Uterus (tissue), 4 donors: Measurements from ENCODE around the gene CXCL8. TPM values are rescaled to one million over a fixed set of nuclear protein-coding genes. Genes with fewer than 3 reads are reported as not detected.
A peak's percentile ranks its signal among the peaks of the same experiment; 100 is the strongest.
"Not testable (repeated sequence)": the region's sequence is repeated elsewhere in the genome, so short reads cannot be mapped to it uniquely, and the experiment has no call there.

Source experiments
- DNase-seq, 2 donors: peaks; one replicate each; pipeline ENCODE4 v3.0.0-alpha.2; 2019 to 2020
- H3K27ac ChIP-seq, 2 donors: fragments of 200-600 bp; sonication (generic); 1 replicate in 1 of 2; 2 replicates in 1 of 2; pipeline ENCODE4 v1.5.1; 2016 to 2018
- H3K27me3 ChIP-seq, 2 donors: fragments of 200-600 bp; sonication (generic); one replicate each; pipeline ENCODE4 v1.5.1; 2018 to 2019; ENCODE audit warnings: control low read depth in 1 of 2
- H3K36me3 ChIP-seq, 2 donors: fragments of 200-600 bp; sonication (generic); one replicate each; pipeline ENCODE4 v1.5.1; 2019; ENCODE audit warnings: control low read depth in 1 of 2
- H3K4me1 ChIP-seq, 2 donors: fragments of 200-600 bp; sonication (generic); one replicate each; pipeline ENCODE4 v1.5.1; 2018 to 2019; ENCODE audit warnings: control low read depth in 1 of 2
- H3K4me3 ChIP-seq, 2 donors: fragments of 200-600 bp; sonication (generic); 1 replicate in 1 of 2; 2 replicates in 1 of 2; pipeline ENCODE4 v1.5.1; 2018 to 2019; ENCODE audit warnings: mild to moderate bottlenecking in 1 of 2
- H3K9me3 ChIP-seq, 2 donors: fragments of 200-600 bp; sonication (generic); one replicate each; pipeline ENCODE4 v1.5.1; 2019; ENCODE audit warnings: control low read depth in 1 of 2
- POLR2A ChIP-seq, 2 donors: fragments of 450-650 bp; IDR thresholded peaks; one replicate each; pipeline ENCODE4 v1.6.1; 2016; ENCODE audit warnings: antibody characterized with exemption in 2 of 2, mild to moderate bottlenecking in 1 of 2, moderate library complexity in 1 of 2
- intact Hi-C: fragments of 100-400 bp; cut with DNase I; formaldehyde crosslinking; loops from one replicate; pipeline ENCODE4 v1.15.1; 2023; ENCODE audit warnings: low total_unique reads
- total RNA-seq, 4 donors: library from RNA; depleted of rRNA in 3 of 4; stranded (reverse); fragments of >200 nt in 3 of 4; gene quantifications; one replicate each; pipeline versions ENCODE4 v1.1.0 to v1.2.4, GENCODE V29; 2014 to 2023
- TF ChIP-seq, protein P1 (sequence below), 4 experiments: fragments of 200-600 bp in 2 of 4; fragments of 450-650 bp in 2 of 4; sonication (generic) in 2 of 4; IDR thresholded peaks; one replicate each; pipeline ENCODE4 v1.5.1; 2016 to 2019; ENCODE audit warnings: antibody characterized with exemption in 4 of 4, mild to moderate bottlenecking in 2 of 4, moderate library complexity in 1 of 4
- donor health status: DM: yes; HTN: yes; CAD: no.

The CXCL8 gene
- total RNA-seq = 1 to 10 TPM in 1 of 4 donors, under 1 TPM in 1, not detected in 2; 0.67 to 2.2 TPM

DNA sequence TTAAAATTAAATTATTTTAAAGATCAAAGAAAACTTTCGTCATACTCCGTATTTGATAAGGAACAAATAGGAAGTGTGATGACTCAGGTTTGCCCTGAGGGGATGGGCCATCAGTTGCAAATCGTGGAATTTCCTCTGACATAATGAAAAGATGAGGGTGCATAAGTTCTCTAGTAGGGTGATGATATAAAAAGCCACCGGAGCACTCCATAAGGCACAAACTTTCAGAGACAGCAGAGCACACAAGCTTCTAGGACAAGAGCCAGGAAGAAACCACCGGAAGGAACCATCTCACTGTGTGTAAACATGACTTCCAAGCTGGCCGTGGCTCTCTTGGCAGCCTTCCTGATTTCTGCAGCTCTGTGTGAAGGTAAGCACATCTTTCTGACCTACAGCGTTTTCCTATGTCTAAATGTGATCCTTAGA lies at the start of gene CXCL8:
Gene CXCL8, plus strand, starts transcription at position 217 of the 426 bp plus-strand sequence. Its CDS starts 90 bp downstream, at position 307.
- H3K4me1 ChIP-seq = no peaks in the 10 kb centered on the region
- H3K27me3 ChIP-seq = no peaks in the 10 kb centered on the region
- no peaks in the 10 kb centered on the region for H3K36me3 ChIP-seq
- intact Hi-C loops = no loop called here
- H3K27ac ChIP-seq = no peak within 1 kb of the TSS
- peak in 1 of 2 donors; percentile 58 for DNase-seq
- no peaks in the 10 kb centered on the region for H3K9me3 ChIP-seq
- TF ChIP-seq POLR2A (IDR thresholded peaks at IDR 0.05) = no peak
- TF ChIP-seq, protein P1, sequence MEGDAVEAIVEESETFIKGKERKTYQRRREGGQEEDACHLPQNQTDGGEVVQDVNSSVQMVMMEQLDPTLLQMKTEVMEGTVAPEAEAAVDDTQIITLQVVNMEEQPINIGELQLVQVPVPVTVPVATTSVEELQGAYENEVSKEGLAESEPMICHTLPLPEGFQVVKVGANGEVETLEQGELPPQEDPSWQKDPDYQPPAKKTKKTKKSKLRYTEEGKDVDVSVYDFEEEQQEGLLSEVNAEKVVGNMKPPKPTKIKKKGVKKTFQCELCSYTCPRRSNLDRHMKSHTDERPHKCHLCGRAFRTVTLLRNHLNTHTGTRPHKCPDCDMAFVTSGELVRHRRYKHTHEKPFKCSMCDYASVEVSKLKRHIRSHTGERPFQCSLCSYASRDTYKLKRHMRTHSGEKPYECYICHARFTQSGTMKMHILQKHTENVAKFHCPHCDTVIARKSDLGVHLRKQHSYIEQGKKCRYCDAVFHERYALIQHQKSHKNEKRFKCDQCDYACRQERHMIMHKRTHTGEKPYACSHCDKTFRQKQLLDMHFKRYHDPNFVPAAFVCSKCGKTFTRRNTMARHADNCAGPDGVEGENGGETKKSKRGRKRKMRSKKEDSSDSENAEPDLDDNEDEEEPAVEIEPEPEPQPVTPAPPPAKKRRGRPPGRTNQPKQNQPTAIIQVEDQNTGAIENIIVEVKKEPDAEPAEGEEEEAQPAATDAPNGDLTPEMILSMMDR (IDR thresholded peaks at IDR 0.05) = no peak
- no peak within 1 kb of the TSS for H3K4me3 ChIP-seq

- H3K27me3 ChIP-seq, H3K27ac ChIP-seq, DNase-seq, H3K9me3 ChIP-seq, intact Hi-C loops, H3K4me3 ChIP-seq, H3K36me3 ChIP-seq, H3K4me1 ChIP-seq: not testable (repeated sequence)
Measured at GRCh38 chr4:73691201-73691600, 49.2 kb upstream of the CXCL8 start.

DNA sequence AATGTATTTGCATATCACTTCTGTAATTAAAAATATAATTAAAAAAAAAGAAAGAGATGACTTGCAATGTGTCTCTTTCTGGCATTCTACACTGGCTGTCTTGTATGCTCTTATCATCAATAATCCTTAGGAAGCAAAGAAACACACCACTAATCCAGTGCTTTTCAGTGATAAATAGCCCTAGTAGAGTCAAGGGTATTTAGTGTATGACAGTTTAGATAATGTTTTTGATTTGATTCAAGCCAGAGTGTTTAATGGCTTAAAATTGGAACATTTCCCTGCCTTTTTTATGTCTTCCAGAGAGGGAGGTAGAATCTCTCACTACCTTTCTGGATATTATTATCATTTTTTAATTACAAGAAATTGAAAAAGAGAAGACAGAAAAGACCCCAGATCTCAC lies 48.6 kb upstream of the CXCL8 start:
- H3K27me3 ChIP-seq = no peaks in the 10 kb centered on the region
- intact Hi-C loops = no loop called here
- H3K27ac ChIP-seq = no peak overlapping the region
- no peak for DNase-seq
- TF ChIP-seq, protein P1 (IDR thresholded peaks at IDR 0.05) = no peak
- no peak for TF ChIP-seq POLR2A (IDR thresholded peaks at IDR 0.05)
- H3K4me1 ChIP-seq = no peaks in the 10 kb centered on the region
- H3K9me3 ChIP-seq = no peaks in the 10 kb centered on the region
- no peak overlapping the region for H3K4me3 ChIP-seq
- H3K36me3 ChIP-seq = no peaks in the 10 kb centered on the region

- no peaks in the 10 kb centered on the region for H3K27me3 ChIP-seq
- intact Hi-C loops = no loop called here
- H3K4me3 ChIP-seq = no peak overlapping the region
- no peak for TF ChIP-seq POLR2A (IDR thresholded peaks at IDR 0.05)
- TF ChIP-seq, protein P1 (IDR thresholded peaks at IDR 0.05) = no peak
- H3K36me3 ChIP-seq = no peaks in the 10 kb centered on the region
- H3K4me1 ChIP-seq = no peaks in the 10 kb centered on the region
- H3K27ac ChIP-seq = no peak overlapping the region
- no peak for DNase-seq
- H3K9me3 ChIP-seq = no peaks in the 10 kb centered on the region
Measured at GRCh38 chr4:73692254-73692653, 48.1 kb upstream of the CXCL8 start.

GRCh38 chr4:73692701-73693100 lies 47.7 kb upstream of the CXCL8 start:
- intact Hi-C loops = no loop called here
- no peak for DNase-seq
- TF ChIP-seq POLR2A (IDR thresholded peaks at IDR 0.05) = no peak
- TF ChIP-seq, protein P1 (IDR thresholded peaks at IDR 0.05) = no peak

DNA sequence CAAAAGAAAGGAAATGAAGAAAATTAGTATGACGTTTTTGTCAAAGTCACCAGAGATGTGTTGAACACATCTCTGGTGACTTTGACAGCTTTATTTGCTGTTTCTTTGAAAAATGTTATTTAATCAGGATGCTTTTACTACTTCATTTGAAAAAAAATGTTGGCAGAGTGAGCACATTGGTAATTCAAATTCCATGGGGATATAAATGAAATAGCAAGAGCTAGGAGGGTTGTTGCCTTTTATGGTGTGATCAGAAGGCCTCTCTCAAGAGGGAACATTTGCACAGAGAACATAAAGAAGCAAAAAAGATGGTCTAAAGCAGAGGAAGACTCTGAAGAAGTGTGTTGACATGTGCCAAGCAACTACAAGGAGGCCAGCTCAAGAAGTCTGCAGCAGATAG lies 46.6 kb upstream of the CXCL8 start:
- TF ChIP-seq, protein P1 (IDR thresholded peaks at IDR 0.05) = no peak
- no peak for TF ChIP-seq POLR2A (IDR thresholded peaks at IDR 0.05)
- DNase-seq = no peak
- Histone ChIP-seq H3K4me1 (no peaks in the 10 kb centered on the region), H3K27me3 (no peaks in the 10 kb centered on the region), H3K4me3 (no peak overlapping the region), H3K36me3 (no peaks in the 10 kb centered on the region), H3K9me3 (no peaks in the 10 kb centered on the region), H3K27ac (no peak overlapping the region)
- intact Hi-C loops = no loop called here

More at GRCh38 chr4:73692701-73693100, 47.7 kb upstream of the CXCL8 start:
- Histone ChIP-seq H3K27me3 (no peaks in the 10 kb centered on the region), H3K4me1 (no peaks in the 10 kb centered on the region), H3K36me3 (no peaks in the 10 kb centered on the region), H3K9me3 (no peaks in the 10 kb centered on the region), H3K27ac (no peak overlapping the region), H3K4me3 (no peak overlapping the region)
